ENCODE data around the gene ARGFX.
"Not testable (repeated sequence)": the region's sequence is repeated elsewhere in the genome, so short reads cannot be mapped to it uniquely, and the experiment has no call there.

The ARGFX gene

GRCh38 chr3:121567649-121568048 lies at the start of gene ARGFX:
TSS of gene ARGFX (plus strand) at chr3:121567949. CDS start at chr3:121570714, 2,765 bp downstream.
- DNase-seq (ENCODE audit: low spot score): no peak

GRCh38 chr3:121517953-121518655 lies 49.6 kb upstream of the ARGFX start:
- DNase-seq (ENCODE audit: low spot score): no peak

GRCh38 chr3:121520510-121520909 lies 47.2 kb upstream of the ARGFX start:
- DNase-seq (ENCODE audit: low spot score): no peak

- no peak for DNase-seq (ENCODE audit: low spot score)
These were observed 38.4 kb upstream of the ARGFX start for GRCh38 chr3:121529308-121529707.

GRCh38 chr3:121531269-121531668 lies 36.5 kb upstream of the ARGFX start:
- no peak for DNase-seq (ENCODE audit: low spot score)

- no peak for DNase-seq (ENCODE audit: low spot score)
These were observed 24.8 kb upstream of the ARGFX start for GRCh38 chr3:121542924-121543323.

GRCh38 chr3:121545049-121545573 lies 22.6 kb upstream of the ARGFX start:
- DNase-seq (ENCODE audit: low spot score): no peak

- peak; percentile 88 for DNase-seq (ENCODE audit: low spot score)
These were observed 21.9 kb upstream of the ARGFX start, which contains the start of gene POLQ for GRCh38 chr3:121545574-121546455. TSS of gene POLQ (minus strand) at chr3:121545988. CDS start at chr3:121545877, 111 bp downstream.

GRCh38 chr3:121552379-121552778 lies 15.4 kb upstream of the ARGFX start:
- DNase-seq (ENCODE audit: low spot score): no peak

GRCh38 chr3:121552797-121553196 lies 15.0 kb upstream of the ARGFX start:
- no peak for DNase-seq (ENCODE audit: low spot score)

- DNase-seq (ENCODE audit: low spot score): no peak
These were observed 10.3 kb upstream of the ARGFX start for GRCh38 chr3:121557426-121557934.

GRCh38 chr3:121562148-121562547 lies 5.6 kb upstream of the ARGFX start:
- DNase-seq (ENCODE audit: low spot score): no peak

GRCh38 chr3:121566773-121567172 lies 976 bp upstream of the ARGFX start:
- no peak for DNase-seq (ENCODE audit: low spot score)

GRCh38 chr3:121574449-121574848 lies 6.7 kb downstream of the ARGFX start:
- no peak for DNase-seq (ENCODE audit: low spot score)

GRCh38 chr3:121581691-121582090 lies 13.9 kb downstream of the ARGFX start:
- no peak for DNase-seq (ENCODE audit: low spot score)

GRCh38 chr3:121584418-121584817 lies 16.7 kb downstream of the ARGFX start:
- DNase-seq (ENCODE audit: low spot score): no peak

GRCh38 chr3:121592856-121593702 lies 25.3 kb downstream of the ARGFX start, which contains the start of gene FBXO40:
TSS of gene FBXO40 (plus strand) at chr3:121593379. CDS start at chr3:121620576, 27,197 bp downstream.
- DNase-seq (ENCODE audit: low spot score): peak; percentile 10

- DNase-seq (ENCODE audit: low spot score): not testable (repeated sequence)
These were observed 26.1 kb downstream of the ARGFX start for GRCh38 chr3:121593806-121594205.

- no peak for DNase-seq (ENCODE audit: low spot score)
These were observed 27.1 kb downstream of the ARGFX start for GRCh38 chr3:121594850-121595249.

GRCh38 chr3:121595765-121596406 lies 28.1 kb downstream of the ARGFX start:
- DNase-seq (ENCODE audit: low spot score): no peak

GRCh38 chr3:121598564-121598963 lies 30.8 kb downstream of the ARGFX start:
- no peak for DNase-seq (ENCODE audit: low spot score)

All from germinal center (tissue), 1 donor.